ENCODE measurements around the gene AMOTL1.

Gene AMOTL1

GRCh38 chr11:94923004-94923334 lies 154.8 kb downstream of the AMOTL1 start:
- H3K9ac ChIP-seq (ENCODE audit: low read length) = no peak overlapping the region
- no peaks in the 10 kb centered on the region for H3K9me3 ChIP-seq (ENCODE audit: control insufficient read depth, low read length)
- no peak overlapping the region for H3K4me3 ChIP-seq (ENCODE audit: low read length)
- no peaks in the 10 kb centered on the region for H3K36me3 ChIP-seq (ENCODE audit: control insufficient read depth, insufficient read depth, low read length)
- H3K27me3 ChIP-seq (ENCODE audit: control insufficient read depth, insufficient read depth, low read length) = no peaks in the 10 kb centered on the region
- H3K4me1 ChIP-seq (ENCODE audit: control insufficient read depth, insufficient read depth, low read length) = peaks cover 7% of the 10 kb centered on the region

- H3K4me1 ChIP-seq (ENCODE audit: control insufficient read depth, insufficient read depth, low read length) = peaks cover 7% of the 10 kb centered on the region
- H3K9ac ChIP-seq (ENCODE audit: low read length) = no peak overlapping the region
- no peaks in the 10 kb centered on the region for H3K9me3 ChIP-seq (ENCODE audit: control insufficient read depth, low read length)
- H3K4me3 ChIP-seq (ENCODE audit: low read length) = no peak overlapping the region
- H3K36me3 ChIP-seq (ENCODE audit: control insufficient read depth, insufficient read depth, low read length) = no peaks in the 10 kb centered on the region
- H3K27me3 ChIP-seq (ENCODE audit: control insufficient read depth, insufficient read depth, low read length) = no peaks in the 10 kb centered on the region
Observed at GRCh38 chr11:94924171-94924572, 156.0 kb downstream of the AMOTL1 start.

GRCh38 chr11:94924612-94925011 lies 156.5 kb downstream of the AMOTL1 start:
- no peaks in the 10 kb centered on the region for H3K36me3 ChIP-seq (ENCODE audit: control insufficient read depth, insufficient read depth, low read length)
- H3K9me3 ChIP-seq (ENCODE audit: control insufficient read depth, low read length) = no peaks in the 10 kb centered on the region
- no peak overlapping the region for H3K9ac ChIP-seq (ENCODE audit: low read length)
- H3K4me3 ChIP-seq (ENCODE audit: low read length) = no peak overlapping the region
- no peaks in the 10 kb centered on the region for H3K27me3 ChIP-seq (ENCODE audit: control insufficient read depth, insufficient read depth, low read length)
- peaks cover 7% of the 10 kb centered on the region for H3K4me1 ChIP-seq (ENCODE audit: control insufficient read depth, insufficient read depth, low read length)

GRCh38 chr11:94925422-94926270 lies 157.5 kb downstream of the AMOTL1 start:
- no peak overlapping the region for H3K4me3 ChIP-seq (ENCODE audit: low read length)
- H3K4me1 ChIP-seq (ENCODE audit: control insufficient read depth, insufficient read depth, low read length) = peaks cover 7% of the 10 kb centered on the region
- H3K36me3 ChIP-seq (ENCODE audit: control insufficient read depth, insufficient read depth, low read length) = no peaks in the 10 kb centered on the region
- H3K9me3 ChIP-seq (ENCODE audit: control insufficient read depth, low read length) = no peaks in the 10 kb centered on the region
- no peak overlapping the region for H3K9ac ChIP-seq (ENCODE audit: low read length)
- H3K27me3 ChIP-seq (ENCODE audit: control insufficient read depth, insufficient read depth, low read length) = no peaks in the 10 kb centered on the region

GRCh38 chr11:94926271-94926625 lies 158.1 kb downstream of the AMOTL1 start:
- H3K4me3 ChIP-seq (ENCODE audit: low read length) = no peak overlapping the region
- no peaks in the 10 kb centered on the region for H3K27me3 ChIP-seq (ENCODE audit: control insufficient read depth, insufficient read depth, low read length)
- H3K9ac ChIP-seq (ENCODE audit: low read length) = no peak overlapping the region
- H3K9me3 ChIP-seq (ENCODE audit: control insufficient read depth, low read length) = no peaks in the 10 kb centered on the region
- no peaks in the 10 kb centered on the region for H3K36me3 ChIP-seq (ENCODE audit: control insufficient read depth, insufficient read depth, low read length)
- H3K4me1 ChIP-seq (ENCODE audit: control insufficient read depth, insufficient read depth, low read length) = peaks cover 7% of the 10 kb centered on the region
